GM21381 (cell line): Measurements from ENCODE around the gene A1CF.

Source experiments
- ATAC-seq: cut with Tn5 transposase; IDR thresholded peaks from one replicate; pipeline ENCODE4 v1.9.1; 2021; ENCODE audit warnings: mild to moderate bottlenecking, moderate library complexity; ENCODE audit not compliant: unreplicated experiment

Gene A1CF

DNA sequence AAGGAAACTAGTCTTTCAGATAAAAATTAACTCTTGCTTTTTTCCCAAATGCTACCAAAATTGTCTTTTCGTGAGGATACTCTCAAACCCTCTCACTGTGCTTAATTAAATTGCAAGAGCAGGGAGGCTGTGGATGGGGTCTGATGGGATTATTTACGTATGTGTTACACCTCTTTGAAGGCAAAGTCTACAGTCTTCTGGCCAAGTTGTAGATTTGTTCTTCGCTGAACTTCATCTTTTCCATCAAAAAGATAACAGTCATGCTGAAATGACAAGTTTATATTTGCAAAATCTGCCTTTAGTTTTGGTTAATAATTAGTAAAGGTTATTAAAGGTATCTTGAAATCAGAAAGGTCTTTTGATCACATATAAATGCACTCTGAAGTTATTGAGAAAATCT lies 22.7 kb downstream of the A1CF start:
- ATAC-seq = no peak

- ATAC-seq = no peak
These were observed 24.1 kb downstream of the A1CF start for GRCh38 chr10:50861370-50861769.

GRCh38 chr10:50857579-50857978 lies 27.8 kb downstream of the A1CF start:
- ATAC-seq = no peak

- no peak for ATAC-seq
These were observed 30.0 kb downstream of the A1CF start for GRCh38 chr10:50855461-50855860.

GRCh38 chr10:50855015-50855414 lies 30.4 kb downstream of the A1CF start:
- ATAC-seq = no peak

DNA sequence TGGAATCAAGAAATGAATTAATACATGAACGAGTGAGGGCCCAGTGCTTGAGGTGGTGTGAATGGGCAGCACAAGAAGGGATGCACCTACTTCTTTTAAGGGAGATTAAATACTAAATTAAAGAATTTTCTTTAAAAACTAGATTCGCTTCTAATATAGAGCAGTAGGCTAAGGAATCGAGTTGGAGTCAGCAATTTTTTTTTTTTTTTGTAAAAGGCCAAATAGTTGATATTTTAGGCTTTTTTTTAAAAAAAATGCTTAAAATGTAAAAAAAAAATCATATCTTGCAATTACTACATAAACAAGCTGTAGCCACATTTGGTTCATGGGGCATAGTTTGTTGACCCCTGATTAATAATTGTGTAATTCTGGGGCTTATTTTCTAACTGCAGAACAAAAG lies 31.9 kb downstream of the A1CF start:
- ATAC-seq = no peak

DNA sequence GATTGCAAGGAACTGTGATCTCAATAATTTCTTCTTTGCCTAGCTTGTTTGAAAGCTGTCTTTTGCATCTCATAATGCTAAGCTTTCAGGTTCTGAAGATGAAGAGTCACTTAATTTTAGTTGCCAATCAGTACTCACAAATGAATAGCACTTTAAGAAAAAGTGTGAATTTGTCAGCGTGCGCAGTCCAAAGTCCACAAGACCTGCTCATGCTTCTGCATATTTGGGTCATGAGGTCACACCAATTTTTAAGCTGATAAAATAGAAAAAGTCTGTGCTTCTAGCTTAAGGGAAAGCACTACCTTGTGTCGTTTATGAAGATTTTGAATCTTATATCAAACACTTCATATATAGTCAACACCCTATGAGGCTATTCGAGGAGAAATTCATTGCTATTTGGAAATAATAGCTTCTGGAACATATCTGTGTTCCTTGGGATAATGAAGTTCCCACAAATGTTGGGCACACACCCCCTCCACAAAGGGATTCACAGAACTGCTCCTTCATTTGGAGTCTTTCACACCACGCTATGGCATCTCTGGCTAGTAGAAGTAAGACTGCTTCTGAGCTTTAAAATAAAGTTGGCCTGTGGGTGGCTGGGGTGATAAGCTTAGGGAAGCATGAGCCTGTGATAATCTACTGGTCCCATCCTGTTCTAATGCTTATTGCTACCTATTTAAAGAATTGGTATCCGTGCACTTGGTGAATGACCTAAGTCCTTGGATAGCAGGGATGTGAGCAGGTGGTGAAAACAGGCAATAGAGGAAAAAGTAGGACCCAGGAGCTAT lies 33.3 kb downstream of the A1CF start:
- ATAC-seq = no peak

GRCh38 chr10:50850578-50851230 lies 34.7 kb downstream of the A1CF start:
- ATAC-seq = no peak

DNA sequence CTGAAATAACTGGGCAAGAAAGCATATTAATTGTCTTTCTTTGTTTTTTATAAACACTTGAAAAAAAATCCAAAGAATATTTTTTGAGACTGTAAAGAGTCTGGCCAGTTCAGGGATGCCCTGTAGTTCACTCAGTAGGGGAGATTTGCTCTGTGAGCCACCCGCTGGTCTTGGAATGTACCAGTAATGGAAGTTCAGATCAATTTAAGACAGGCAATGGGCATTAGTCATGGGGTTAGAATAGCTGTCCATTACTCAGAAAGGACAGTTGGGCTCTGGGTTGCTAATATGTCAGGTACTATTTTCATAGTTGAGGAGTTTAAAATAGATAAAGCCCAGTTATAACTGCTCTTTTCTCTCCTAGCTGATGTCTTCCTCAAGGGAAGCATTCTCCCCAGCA lies 38.7 kb downstream of the A1CF start:
- ATAC-seq = no peak

GRCh38 chr10:50837095-50837494 lies 48.3 kb downstream of the A1CF start:
- ATAC-seq = no peak

DNA sequence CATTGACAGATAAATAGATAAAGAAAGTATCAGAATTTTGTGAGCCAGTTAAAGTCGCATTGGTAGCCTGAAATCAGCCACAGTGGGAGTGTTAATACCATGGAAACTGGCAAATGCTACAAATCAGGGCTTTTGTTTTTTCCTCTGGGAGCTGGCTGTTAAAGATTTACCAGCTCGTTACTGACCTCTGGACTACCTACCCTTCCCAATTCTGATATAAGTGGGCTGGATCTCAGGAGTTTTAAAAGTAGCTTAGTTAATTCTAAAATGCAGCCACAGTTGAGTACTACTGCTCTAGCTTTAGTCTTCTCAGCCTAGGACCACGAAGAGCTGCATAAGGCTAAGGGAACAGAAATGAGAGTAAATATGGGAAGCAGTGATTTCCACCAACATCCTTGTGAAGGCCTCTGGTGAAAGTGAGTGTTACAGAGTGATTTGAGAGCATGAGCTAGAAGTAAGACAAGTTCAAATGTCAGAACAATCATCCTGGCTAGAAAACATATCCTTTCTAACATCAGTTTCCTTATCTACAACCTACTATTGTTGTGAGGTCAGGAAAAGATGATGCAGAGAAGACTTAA lies 53.2 kb downstream of the A1CF start:
- ATAC-seq = no peak

- ATAC-seq = no peak
These were observed 55.4 kb downstream of the A1CF start for GRCh38 chr10:50830066-50830465.

DNA sequence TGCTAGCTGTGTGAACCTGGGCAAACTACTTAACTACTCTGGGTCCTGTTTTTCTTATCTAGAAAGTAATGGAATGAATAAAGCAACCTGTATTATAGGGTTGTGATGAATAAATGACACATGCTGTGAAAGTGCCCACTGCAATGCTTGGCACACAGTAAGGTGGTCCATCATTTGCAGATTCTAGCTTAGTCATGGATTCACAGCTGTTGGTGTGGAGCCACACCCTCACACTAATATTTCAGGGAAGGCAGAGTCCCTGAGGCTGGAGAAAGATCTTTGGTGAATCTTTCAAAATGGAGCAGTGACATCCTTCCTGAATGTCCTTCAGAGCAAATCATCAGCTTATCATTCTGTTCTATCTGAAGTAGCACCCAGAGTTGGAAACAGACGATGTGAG lies 60.6 kb downstream of the A1CF start:
- ATAC-seq = no peak

DNA sequence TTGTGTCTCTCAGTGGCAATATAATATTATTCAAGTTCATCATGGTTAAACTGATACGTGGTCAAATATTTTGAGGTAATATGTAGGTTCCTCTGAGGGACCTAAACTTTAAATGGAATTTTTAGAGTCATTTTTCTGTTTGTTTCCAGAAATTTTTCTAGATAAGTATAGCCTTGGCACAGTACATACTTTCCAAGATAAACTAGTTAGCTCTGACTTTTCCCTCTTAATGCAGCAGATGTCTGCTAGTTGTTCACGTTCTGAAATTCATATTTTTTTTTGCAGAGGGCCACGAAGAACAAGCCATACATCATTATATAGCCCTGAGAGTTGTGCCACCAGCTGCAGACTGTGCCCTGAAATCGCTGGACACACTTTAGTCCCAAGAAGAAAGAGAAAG lies 61.6 kb downstream of the A1CF start:
- no peak for ATAC-seq

GRCh38 chr10:50809596-50809995 lies 75.8 kb downstream of the A1CF start:
- ATAC-seq = no peak

DNA sequence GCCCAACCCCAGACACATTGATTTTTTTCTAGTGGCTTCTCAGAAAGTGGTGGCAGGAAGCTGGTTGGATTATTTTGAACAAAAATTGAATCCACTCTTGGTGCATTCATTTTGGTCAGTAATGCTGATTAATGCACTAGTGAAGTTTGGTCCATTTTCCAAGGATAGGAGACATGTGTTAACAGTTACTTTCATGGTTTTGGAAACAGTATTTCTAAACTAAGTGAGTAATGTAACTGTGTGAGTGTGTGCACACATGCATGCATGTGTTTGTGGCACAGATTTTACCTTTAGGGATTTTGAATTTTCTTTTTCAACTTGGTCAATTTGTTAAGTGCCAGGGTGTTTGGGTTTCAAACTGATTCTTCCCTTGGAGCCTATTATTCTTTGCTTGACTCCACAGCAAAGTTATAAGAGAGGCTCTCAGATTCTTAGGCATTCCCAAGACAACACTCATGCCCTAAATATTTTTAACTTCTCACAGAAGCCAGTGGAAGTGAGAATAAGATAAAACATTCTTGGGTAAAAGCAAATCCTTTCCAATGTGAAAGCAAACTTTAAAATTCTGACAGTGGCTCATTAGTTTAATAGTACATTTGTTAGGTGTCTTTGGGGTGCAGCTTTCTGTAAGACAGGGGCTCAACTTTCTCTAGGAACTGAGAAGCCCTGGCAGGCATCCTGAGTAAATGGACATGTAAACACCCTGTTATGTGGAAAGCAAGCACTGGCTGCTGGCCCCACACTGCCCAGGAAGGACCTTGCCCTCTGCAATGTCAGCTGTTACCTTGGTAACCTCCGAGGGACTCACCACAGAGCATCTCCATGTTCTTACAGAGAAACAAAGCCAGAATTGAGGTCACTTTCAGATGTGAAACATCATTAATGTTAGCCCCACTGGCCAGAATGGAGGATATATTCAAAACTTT lies 77.3 kb downstream of the A1CF start:
- no peak for ATAC-seq

GRCh38 chr10:50805981-50806622 lies 79.3 kb downstream of the A1CF start:
- ATAC-seq = no peak

DNA sequence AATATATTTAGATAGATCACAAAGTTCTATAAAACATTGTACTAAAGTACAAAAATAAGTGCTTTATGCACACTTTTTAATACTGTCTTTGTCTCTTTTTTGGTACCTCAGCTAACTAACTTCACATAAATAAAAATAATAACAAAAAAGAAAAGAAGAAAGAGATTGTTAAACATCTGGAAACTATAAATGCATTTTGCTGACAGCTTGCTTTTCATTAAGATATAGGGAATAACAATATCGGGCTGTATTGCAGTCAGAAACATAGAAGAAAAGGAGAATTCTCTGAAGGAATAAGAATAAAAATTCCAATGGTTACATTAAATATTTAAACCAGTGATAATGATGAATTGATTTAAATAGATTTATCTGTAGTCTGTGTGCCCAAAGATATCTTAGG lies 85.8 kb downstream of the A1CF start:
- ATAC-seq = no peak

- no peak for ATAC-seq
These were observed 87.1 kb downstream of the A1CF start for GRCh38 chr10:50798297-50798696.

GRCh38 chr10:50796693-50797092 lies 88.7 kb downstream of the A1CF start:
- ATAC-seq = no peak

- no peak for ATAC-seq
These were observed 90.9 kb downstream of the A1CF start for GRCh38 chr10:50794490-50794889.
